Measurements from ENCODE around the gene RFK.

Gene RFK

DNA sequence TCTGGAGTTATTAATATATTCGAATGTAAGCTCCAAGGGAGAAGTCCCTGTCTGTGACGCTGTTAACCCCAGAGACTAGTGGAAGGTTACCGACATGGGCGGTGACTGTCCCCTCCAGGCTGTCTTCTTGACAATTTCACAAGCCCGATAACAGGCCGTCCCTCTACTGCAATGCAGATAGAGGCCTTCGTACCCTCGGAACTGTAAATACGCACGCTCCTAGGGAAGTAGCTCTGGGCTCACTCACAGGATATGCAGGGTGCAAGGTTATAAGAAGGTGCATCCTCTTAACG, 680 bp upstream of the RFK start:
- peak overlapping the region; percentile 85 for H3K4me3 ChIP-seq (ENCODE audit: low read depth, low read length)
- peak overlapping the region; percentile 85 for H3K9ac ChIP-seq (ENCODE audit: low read length)
- H3K36me3 ChIP-seq (ENCODE audit: control insufficient read depth, insufficient read depth, low read length), result peaks cover 9% of the 10 kb centered on the region; the same call in 1 of the 2 replicates

DNA sequence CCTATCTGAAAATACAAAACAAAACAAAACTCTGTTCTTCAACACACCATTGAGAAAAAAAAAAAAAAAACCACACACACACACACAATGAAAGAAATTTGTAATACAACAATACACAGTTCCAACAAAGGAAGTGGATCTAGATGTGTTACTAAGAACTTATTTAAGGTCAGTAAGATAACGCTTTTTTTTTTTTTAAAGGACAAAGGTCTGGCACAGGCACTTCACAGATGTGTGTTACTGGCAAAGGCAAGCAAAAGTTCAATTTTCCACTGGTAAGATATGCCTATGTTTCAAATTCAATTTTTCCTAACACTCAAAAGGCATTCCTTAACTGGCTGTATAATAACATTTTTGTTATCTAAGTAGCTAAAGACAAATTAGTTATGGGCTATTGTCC, 3.6 kb downstream of the RFK start:
- Histone ChIP-seq H3K36me3 (ENCODE audit: control insufficient read depth, insufficient read depth, low read length) (peaks cover 35% of the 10 kb centered on the region), H3K27ac (ENCODE audit: low read depth, low read length) (no peak overlapping the region), H3K4me3 (ENCODE audit: low read depth, low read length) (no peak overlapping the region), H3K9ac (ENCODE audit: low read length) (no peak overlapping the region), H3K9me3 (ENCODE audit: control insufficient read depth, insufficient read depth, low read depth, low read length) (no peaks in the 10 kb centered on the region), H3K4me1 (ENCODE audit: control insufficient read depth, insufficient read depth, low read length) (no peaks in the 10 kb centered on the region), H3K27me3 (ENCODE audit: control insufficient read depth, insufficient read depth, low read length) (no peaks in the 10 kb centered on the region)

More for the DNA sequence above, 680 bp upstream of the RFK start:
- Histone ChIP-seq H3K9me3 (ENCODE audit: control insufficient read depth, insufficient read depth, low read depth, low read length) (no peaks in the 10 kb centered on the region), H3K27me3 (ENCODE audit: control insufficient read depth, insufficient read depth, low read length) (no peaks in the 10 kb centered on the region), H3K27ac (ENCODE audit: low read depth, low read length) (peak overlapping the region; percentile 86), H3K4me1 (ENCODE audit: control insufficient read depth, insufficient read depth, low read length) (no peaks in the 10 kb centered on the region)

DNA sequence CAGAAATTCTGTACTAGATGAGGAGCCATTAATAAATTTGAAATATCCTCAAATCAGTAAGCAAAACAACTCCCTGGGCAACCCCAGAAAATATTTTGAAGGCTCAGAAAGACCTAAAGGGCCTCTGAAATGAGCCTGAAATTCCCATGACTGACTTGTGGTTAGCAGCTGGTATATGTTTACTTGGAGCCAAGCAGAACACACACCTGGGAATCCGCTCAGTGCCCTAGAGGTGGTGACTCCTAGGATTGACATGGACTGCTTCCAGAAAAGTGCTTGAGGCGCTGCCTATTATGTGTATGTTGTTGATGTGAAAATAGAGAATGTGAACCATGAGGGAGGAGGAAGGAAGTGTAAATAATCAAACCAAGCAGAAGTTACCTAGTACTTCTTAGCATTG, 14.7 kb downstream of the RFK start:
- H3K4me1 ChIP-seq (ENCODE audit: control insufficient read depth, insufficient read depth, low read length), result no peaks in the 10 kb centered on the region
- H3K4me3 ChIP-seq (ENCODE audit: low read depth, low read length), result no peak overlapping the region
- no peaks in the 10 kb centered on the region for H3K27me3 ChIP-seq (ENCODE audit: control insufficient read depth, insufficient read depth, low read length)
- no peaks in the 10 kb centered on the region for H3K36me3 ChIP-seq (ENCODE audit: control insufficient read depth, insufficient read depth, low read length)
- H3K9ac ChIP-seq (ENCODE audit: low read length), result no peak overlapping the region
- no peak overlapping the region for H3K27ac ChIP-seq (ENCODE audit: low read depth, low read length)
- no peaks in the 10 kb centered on the region for H3K9me3 ChIP-seq (ENCODE audit: control insufficient read depth, insufficient read depth, low read depth, low read length)

DNA sequence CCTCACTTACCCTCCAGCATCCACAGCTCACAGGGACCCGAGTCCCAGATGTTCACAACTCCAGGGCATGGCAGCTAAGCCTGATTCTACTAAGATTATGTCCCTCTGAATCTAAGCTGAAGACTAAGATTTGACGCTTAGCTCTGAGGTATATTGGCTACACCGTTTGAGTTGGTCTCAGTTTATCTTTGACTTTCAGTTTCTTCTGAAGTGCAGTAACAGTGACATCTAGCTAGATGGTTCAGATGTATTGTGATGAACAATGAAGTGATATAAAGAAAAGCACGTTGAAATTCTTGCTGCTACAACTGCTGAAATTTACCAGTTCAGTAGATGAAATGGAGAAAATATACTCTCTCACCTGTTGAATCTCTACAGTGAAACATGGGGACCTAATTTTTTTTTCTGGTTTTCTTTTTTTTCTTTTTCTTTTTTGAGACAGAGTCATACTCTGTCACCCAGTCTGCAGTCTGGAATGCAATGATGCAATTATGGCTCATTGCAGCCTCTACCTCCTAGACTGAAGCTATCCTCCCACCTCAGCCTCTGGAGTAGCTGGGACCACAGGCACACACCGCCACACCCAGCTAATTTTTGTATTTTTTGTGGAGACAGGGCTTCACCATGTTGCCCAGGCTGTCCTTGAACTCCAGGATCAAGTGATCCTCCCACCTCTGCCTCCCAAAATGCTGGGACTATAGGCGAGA, 15.7 kb downstream of the RFK start:
- no peaks in the 10 kb centered on the region for H3K36me3 ChIP-seq (ENCODE audit: control insufficient read depth, insufficient read depth, low read length)
- H3K27ac ChIP-seq (ENCODE audit: low read depth, low read length), result no peak overlapping the region
- H3K9me3 ChIP-seq (ENCODE audit: control insufficient read depth, insufficient read depth, low read depth, low read length), result no peaks in the 10 kb centered on the region
- no peaks in the 10 kb centered on the region for H3K27me3 ChIP-seq (ENCODE audit: control insufficient read depth, insufficient read depth, low read length)
- no peak overlapping the region for H3K4me3 ChIP-seq (ENCODE audit: low read depth, low read length)
- H3K9ac ChIP-seq (ENCODE audit: low read length), result no peak overlapping the region
- H3K4me1 ChIP-seq (ENCODE audit: control insufficient read depth, insufficient read depth, low read length), result no peaks in the 10 kb centered on the region

DNA sequence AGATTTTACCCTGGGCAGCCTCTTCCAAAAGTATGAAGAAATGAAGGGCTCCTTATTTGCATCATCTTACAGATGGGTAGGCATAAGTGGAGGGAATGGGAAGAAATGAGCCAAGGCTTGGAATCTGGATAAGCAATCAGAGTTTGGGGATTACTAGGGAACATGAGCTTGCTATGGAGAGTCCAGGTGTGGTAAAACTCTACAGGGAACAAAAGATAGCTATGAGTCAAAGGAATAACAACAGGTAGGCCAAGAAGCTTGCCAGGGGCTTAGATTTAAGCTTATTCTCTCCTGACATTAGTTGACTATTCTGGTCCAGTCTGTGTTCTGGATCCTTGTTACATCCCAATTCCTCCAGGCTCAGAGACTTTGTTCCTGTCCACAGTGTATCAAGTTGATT, 16.4 kb downstream of the RFK start:
- Histone ChIP-seq H3K36me3 (ENCODE audit: control insufficient read depth, insufficient read depth, low read length) (no peaks in the 10 kb centered on the region), H3K9me3 (ENCODE audit: control insufficient read depth, insufficient read depth, low read depth, low read length) (no peaks in the 10 kb centered on the region), H3K27me3 (ENCODE audit: control insufficient read depth, insufficient read depth, low read length) (no peaks in the 10 kb centered on the region), H3K4me3 (ENCODE audit: low read depth, low read length) (no peak overlapping the region), H3K27ac (ENCODE audit: low read depth, low read length) (no peak overlapping the region), H3K4me1 (ENCODE audit: control insufficient read depth, insufficient read depth, low read length) (0 out of 2 replicates have a peak, but pooled peaks cover 5% of the 10 kb centered on the region), H3K9ac (ENCODE audit: low read length) (no peak overlapping the region)

DNA sequence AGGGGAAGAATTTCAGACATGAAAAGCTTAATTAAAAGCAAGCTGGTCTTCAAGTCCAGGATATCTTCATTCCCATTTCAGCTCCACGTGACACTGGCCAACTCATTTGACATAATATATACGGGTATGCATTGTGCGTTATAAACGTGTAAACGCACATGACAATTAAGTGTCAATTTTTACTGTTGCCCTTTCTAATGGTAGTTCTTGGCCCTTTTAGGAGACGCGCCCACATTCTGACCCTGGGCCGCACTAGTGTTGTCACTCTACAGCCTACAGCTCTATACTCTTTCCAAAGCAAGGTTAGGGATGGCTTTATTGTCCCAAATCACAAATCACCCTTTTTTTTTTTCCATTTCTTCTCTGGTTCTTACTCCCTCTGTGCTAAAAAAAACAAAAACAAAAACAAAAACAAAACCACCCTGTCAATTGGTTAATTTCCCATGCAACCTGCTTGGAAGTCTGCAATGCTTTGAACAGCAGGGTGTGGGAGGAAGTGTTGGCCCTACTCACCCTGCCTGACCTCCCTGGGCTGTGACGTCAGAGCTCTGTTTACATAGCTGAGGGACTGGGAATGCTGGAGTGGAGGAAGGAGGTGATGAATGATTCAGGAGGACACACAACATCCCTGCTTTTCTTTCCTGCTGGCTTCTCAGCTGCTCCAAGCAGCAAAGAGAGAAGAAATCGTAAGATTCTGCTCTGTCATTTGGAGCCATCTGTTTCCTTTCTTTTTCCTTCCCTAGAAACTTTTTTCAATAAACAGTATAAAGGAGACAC, 19.3 kb downstream of the RFK start:
- 0 out of 2 replicates have a peak, but pooled peaks cover 5% of the 10 kb centered on the region for H3K4me1 ChIP-seq (ENCODE audit: control insufficient read depth, insufficient read depth, low read length)
- no peak overlapping the region for H3K27ac ChIP-seq (ENCODE audit: low read depth, low read length)
- H3K9me3 ChIP-seq (ENCODE audit: control insufficient read depth, insufficient read depth, low read depth, low read length), result no peaks in the 10 kb centered on the region
- H3K4me3 ChIP-seq (ENCODE audit: low read depth, low read length), result no peak overlapping the region
- H3K36me3 ChIP-seq (ENCODE audit: control insufficient read depth, insufficient read depth, low read length), result no peaks in the 10 kb centered on the region
- no peaks in the 10 kb centered on the region for H3K27me3 ChIP-seq (ENCODE audit: control insufficient read depth, insufficient read depth, low read length)
- H3K9ac ChIP-seq (ENCODE audit: low read length), result no peak overlapping the region

DNA sequence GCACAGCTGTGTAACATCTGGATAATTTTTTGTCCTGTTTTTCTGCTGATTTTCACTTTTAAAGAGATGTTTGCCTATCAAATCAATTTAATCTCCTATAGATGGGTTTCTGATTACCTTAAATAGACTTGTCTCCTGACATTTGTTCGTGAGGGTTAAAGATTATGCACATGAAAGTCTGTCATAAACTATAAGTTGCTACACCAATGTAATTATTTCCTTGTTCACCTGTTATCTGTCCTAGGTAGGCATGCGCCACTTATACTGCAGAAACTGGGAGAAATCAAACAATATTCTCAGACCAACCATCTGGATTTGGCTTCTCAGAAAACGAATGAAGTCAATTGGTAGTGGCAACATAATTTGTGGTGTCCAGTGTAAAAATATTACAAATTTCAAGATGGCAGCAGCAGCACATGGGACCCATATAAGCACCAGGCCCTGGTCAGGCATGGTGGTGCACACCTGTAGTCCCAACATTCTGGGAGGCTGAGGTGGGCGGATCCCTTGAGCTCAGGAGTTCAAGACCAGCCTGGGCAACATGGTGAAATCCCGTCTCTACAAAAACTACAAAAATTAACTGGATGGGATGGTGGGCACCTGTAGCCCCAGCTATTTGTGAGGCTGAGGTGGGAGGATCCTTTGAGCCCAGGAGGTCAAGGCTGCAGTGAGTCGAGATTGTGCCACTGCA, 20.3 kb downstream of the RFK start:
- Histone ChIP-seq H3K9me3 (ENCODE audit: control insufficient read depth, insufficient read depth, low read depth, low read length) (no peaks in the 10 kb centered on the region), H3K4me3 (ENCODE audit: low read depth, low read length) (no peak overlapping the region), H3K4me1 (ENCODE audit: control insufficient read depth, insufficient read depth, low read length) (0 out of 2 replicates have a peak, but pooled peaks cover 5% of the 10 kb centered on the region), H3K9ac (ENCODE audit: low read length) (no peak overlapping the region), H3K36me3 (ENCODE audit: control insufficient read depth, insufficient read depth, low read length) (no peaks in the 10 kb centered on the region), H3K27me3 (ENCODE audit: control insufficient read depth, insufficient read depth, low read length) (no peaks in the 10 kb centered on the region), H3K27ac (ENCODE audit: low read depth, low read length) (no peak overlapping the region)

DNA sequence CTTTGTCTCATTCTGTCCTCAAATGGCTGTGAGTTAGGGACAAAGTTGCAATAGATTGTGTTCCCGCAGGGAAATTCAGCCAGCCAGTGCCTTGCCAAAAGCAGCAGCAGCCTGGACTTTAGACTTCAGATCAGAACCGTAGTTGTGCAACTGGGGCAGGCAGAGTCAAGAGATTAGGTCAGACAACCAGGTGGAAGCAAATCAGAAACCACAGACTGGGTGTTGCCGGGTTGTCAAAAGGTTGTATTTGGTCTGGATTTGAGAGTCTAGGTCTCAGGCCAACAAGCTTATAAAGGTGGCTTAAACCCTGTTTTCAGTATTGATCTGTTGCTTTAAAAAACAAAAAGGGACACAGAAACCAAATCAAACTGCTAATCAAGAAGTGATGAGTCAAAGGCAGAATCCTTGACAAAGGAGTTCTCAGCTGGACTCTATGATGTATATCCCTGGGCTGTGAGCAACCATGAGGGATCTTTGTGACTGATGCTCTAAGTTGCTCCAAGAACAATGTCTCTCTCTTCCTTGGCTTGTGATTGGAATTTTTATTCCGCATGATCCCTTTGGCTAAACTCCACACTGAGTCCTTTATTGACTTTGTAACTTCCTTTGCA, 20.9 kb downstream of the RFK start:
- no peak overlapping the region for H3K9ac ChIP-seq (ENCODE audit: low read length)
- no peaks in the 10 kb centered on the region for H3K27me3 ChIP-seq (ENCODE audit: control insufficient read depth, insufficient read depth, low read length)
- H3K36me3 ChIP-seq (ENCODE audit: control insufficient read depth, insufficient read depth, low read length), result no peaks in the 10 kb centered on the region
- no peaks in the 10 kb centered on the region for H3K9me3 ChIP-seq (ENCODE audit: control insufficient read depth, insufficient read depth, low read depth, low read length)
- no peak overlapping the region for H3K27ac ChIP-seq (ENCODE audit: low read depth, low read length)
- 0 out of 2 replicates have a peak, but pooled peaks cover 5% of the 10 kb centered on the region for H3K4me1 ChIP-seq (ENCODE audit: control insufficient read depth, insufficient read depth, low read length)
- H3K4me3 ChIP-seq (ENCODE audit: low read depth, low read length), result no peak overlapping the region

DNA sequence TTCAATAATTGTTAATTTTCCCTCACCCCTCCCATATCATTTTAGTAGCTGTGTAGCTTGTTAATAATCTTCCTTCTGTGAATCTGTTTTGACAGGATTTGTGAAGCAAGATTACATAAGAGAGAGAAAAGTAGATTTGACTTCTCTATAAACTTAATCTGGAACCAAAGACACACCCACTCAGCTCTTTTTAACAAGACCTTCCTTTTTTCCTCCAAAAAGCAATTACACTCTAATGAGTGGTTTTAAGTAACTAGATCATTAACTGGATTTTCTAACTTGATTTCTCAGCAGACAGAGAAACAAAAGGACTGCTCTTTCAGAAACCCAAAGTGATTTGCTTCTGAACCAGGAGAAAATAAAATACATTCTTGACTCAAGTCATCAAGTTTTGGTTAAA, 21.9 kb downstream of the RFK start:
- Histone ChIP-seq H3K9me3 (ENCODE audit: control insufficient read depth, insufficient read depth, low read depth, low read length) (no peaks in the 10 kb centered on the region), H3K4me1 (ENCODE audit: control insufficient read depth, insufficient read depth, low read length) (0 out of 2 replicates have a peak, but pooled peaks cover 5% of the 10 kb centered on the region), H3K36me3 (ENCODE audit: control insufficient read depth, insufficient read depth, low read length) (no peaks in the 10 kb centered on the region), H3K27ac (ENCODE audit: low read depth, low read length) (no peak overlapping the region), H3K9ac (ENCODE audit: low read length) (no peak overlapping the region), H3K4me3 (ENCODE audit: low read depth, low read length) (no peak overlapping the region), H3K27me3 (ENCODE audit: control insufficient read depth, insufficient read depth, low read length) (no peaks in the 10 kb centered on the region)

DNA sequence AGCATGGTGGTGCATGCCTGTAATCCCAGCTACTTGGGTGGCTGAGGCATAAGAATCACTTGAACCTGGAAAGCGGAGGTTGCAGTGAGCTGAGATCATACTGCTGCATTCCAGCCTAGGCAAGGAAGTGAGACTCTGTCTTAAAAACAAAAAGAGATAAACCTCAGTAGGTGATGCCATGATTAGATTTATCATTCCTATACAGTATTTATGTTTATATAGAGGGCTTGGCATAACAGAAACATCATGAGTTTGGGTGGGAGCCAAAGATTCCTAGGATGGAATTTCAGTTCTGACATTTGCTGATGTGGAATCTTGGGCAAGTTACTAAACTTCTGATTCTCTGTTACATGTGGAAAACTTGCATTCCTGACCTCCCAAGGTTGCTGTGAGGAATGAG, 22.3 kb downstream of the RFK start:
- Histone ChIP-seq H3K9ac (ENCODE audit: low read length) (no peak overlapping the region), H3K27me3 (ENCODE audit: control insufficient read depth, insufficient read depth, low read length) (no peaks in the 10 kb centered on the region), H3K27ac (ENCODE audit: low read depth, low read length) (no peak overlapping the region), H3K36me3 (ENCODE audit: control insufficient read depth, insufficient read depth, low read length) (no peaks in the 10 kb centered on the region), H3K4me1 (ENCODE audit: control insufficient read depth, insufficient read depth, low read length) (0 out of 2 replicates have a peak, but pooled peaks cover 5% of the 10 kb centered on the region), H3K4me3 (ENCODE audit: low read depth, low read length) (no peak overlapping the region), H3K9me3 (ENCODE audit: control insufficient read depth, insufficient read depth, low read depth, low read length) (no peaks in the 10 kb centered on the region)

Measured in HUES6 (cell line).